GM19397 (cell line): Measurements from ENCODE around the gene FLII.

Experiments
- ATAC-seq: cut with Tn5 transposase; IDR thresholded peaks from one replicate; pipeline ENCODE4 v1.9.1; 2021; ENCODE audit warnings: mild to moderate bottlenecking, moderate library complexity; ENCODE audit not compliant: unreplicated experiment

FLII gene

DNA sequence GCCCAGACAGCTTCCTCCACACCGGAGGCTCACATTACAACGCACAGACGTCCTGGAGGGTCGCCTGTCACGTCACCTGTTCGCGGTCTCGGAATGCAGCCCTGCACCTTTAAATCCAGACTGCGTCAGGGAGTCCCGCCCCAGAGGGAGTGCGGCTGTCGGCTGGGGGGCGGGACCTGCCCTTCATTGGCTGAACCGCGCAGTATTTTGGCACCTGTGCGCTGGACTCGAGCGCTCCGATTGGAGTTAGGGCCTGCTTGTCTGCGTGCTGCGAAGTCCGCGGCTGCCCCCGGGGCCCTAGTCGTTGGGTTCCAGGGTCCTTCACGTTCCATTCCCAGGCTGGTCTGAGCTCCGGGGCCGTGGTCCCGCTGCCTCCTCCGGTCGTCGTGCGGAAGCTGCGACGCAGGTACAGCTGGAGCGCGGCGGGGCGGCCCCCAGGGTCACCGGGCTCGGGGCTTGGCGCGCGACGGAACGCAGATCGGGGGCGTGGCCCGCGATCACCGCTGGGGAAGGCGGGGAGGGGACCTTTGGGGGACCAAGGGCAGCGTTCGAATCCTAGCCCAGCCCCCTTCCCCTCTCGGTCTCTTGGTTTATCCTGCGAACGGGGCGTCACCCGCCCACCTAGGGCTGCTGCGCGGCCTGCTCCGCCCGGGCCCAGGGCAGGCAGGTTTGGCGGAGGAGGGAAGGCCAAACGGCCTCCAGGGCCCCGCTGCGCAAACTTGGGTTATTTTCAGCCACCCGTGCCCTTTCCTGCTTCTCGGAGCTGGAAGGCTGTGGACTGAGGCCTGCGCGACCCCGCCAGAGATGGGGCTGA, 2.0 kb upstream of the FLII start, which contains the start of gene MIEF2:
MIEF2 (plus strand) TSS at position 331 of the 814 bp plus-strand sequence. CDS start 2,059 bp downstream, outside the sequence.
- peak; percentile 75 for ATAC-seq

- ATAC-seq, result no peak
Measured at GRCh38 chr17:18259621-18260331, 1.2 kb upstream of the FLII start.

GRCh38 chr17:18257982-18258355, 569 bp downstream of the FLII start:
- peak; percentile 13 for ATAC-seq

GRCh38 chr17:18257268-18257981, 1.1 kb downstream of the FLII start:
- ATAC-seq, result no peak

DNA sequence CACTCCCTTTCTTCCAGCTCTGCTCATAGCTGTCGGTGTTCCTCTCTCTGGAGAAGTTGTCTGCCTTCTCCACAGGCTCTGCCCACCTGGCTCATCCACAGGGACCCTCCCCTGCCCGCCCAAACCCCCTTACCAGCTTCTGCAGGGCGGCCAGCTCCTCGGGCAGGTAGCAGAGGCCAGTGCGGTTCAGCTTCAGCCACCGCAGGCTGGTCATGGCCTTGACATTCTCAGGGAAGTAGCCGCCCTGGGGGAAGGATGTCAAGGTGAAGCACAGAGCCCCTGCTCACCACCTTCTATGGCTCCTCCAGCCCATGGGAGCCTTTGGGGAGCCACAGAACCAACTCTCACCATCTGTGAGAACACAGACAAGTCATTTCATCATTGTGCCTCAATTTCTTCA, 1.8 kb downstream of the FLII start:
- no peak for ATAC-seq

GRCh38 chr17:18256351-18256750, 2.2 kb downstream of the FLII start:
- ATAC-seq, result no peak

DNA sequence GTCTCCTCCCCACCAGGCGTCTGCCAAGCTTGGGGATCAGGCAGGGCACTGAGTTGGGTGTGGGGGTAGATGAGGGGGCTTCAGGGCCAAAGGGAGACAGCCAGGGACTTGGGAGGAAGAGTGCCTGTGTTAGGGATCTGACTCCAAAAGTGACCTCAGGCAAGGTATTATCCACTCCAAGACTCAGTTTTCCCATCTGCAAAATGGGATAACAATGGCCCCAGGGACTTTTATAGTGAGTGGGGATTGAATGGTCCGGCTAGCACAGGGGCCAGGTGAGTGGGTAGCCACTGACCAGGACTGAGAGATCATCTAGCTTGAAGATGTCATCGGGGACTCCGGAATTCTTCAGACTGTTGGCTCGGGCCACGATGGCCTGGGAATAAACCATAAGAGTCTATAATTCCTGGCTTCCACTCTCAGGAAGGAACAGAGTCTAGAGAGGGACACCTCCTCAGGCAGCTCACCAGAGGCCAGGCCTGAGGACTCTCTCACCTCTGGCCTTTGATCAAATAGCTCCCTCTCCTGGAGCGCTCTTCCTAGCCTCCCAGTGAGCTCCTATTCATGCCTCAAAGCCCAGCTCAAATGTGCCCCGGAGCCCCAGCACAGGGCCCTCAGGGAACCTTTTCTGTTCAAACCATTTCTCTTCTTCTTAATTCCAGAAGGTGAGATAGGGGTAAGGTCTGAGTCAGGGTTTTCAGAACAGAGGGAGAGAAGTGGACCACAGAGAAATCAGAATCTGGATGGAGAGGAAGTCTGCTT, 3.5 kb downstream of the FLII start:
- no peak for ATAC-seq

DNA sequence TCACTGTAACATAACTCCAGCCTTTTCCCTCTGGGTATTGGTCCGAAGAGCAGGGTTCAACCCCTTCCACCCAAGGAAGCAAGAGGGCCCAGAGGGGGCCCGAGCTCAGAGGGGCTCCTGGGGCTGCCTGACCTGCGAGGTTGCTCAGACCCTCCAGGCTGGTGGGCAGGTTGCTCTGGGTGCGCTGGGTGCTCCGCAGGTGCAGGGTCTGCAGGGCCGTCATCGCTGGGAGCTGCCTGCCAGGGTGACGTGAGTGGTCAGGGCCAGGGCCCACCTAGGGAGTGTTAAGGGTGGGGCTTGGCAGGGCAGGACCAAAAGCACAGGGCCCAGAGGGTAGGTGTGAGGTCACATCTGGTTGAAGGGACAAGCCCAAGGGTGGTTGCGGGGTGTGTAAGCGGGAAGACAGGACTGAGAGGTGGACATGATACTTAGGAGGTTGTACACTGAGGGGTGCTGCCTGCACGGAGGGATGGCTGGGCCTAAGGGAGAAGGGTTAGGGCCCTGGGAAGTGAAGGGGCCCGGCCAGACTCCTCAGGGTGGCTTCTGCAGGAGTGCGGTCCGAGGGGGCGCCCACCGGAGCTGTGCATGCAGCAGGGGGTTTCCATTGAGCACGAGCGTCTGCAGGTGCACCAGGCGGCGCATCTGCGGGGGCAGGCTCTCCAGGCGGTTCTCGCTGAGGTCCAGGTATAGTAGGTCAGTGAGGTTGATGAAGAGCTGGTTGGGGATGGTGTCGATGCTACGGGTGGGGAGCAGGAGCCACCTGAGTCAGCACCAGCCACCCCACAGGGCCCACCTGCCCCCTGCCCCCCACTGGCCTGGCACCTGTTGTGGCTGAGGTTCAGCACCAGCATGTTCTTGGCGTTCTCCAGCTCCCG, 4.4 kb downstream of the FLII start:
- ATAC-seq, result no peak

GRCh38 chr17:18253187-18253884, 5.2 kb downstream of the FLII start:
- ATAC-seq, result no peak

GRCh38 chr17:18252160-18252559, 6.4 kb downstream of the FLII start:
- no peak for ATAC-seq

DNA sequence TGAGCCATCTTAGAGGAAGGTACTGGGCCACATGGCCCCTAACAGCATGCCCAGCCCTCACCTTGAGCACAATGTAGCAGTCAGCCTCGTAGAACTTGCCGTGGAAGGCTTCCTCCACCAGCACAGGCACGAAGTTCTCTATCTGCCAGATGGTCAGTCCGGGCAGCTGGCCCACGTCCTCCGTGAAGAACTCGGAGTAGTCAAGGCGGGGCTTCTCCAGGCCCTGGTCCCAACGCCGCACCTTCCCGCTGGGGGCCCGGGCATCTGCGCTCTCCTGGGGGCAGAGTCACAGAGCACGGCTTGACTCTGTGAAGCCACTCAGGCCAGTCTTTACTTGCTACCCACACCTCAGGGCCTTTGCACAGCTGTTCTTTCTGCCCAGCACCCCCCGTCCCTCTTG, 7.3 kb downstream of the FLII start:
- no peak for ATAC-seq

- ATAC-seq, result no peak
Measured at GRCh38 chr17:18250708-18251107, 7.8 kb downstream of the FLII start.

- ATAC-seq, result no peak
Measured at GRCh38 chr17:18250259-18250658, 8.3 kb downstream of the FLII start.

DNA sequence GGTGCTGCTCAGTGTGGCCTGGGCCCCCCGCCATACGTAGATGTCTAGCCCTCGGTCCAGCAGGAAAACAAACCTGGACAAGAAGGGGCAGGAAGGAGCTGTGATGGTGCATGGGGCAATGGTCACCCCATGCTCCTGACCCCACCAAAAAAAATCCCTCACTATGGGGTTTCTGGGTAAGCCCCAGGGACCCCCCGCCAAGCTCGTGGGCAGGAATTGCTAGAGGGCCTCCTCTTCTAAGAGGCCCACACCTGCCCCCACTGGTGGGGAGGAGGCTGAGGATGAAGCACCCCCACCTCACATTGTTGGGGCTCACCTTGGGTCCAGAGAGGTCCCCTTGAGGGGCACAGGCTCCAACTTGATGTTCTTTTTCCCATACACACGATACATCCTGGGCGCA, 9.7 kb downstream of the FLII start:
- no peak for ATAC-seq

- ATAC-seq, result no peak
Measured at GRCh38 chr17:18248300-18248731, 10.2 kb downstream of the FLII start.

DNA sequence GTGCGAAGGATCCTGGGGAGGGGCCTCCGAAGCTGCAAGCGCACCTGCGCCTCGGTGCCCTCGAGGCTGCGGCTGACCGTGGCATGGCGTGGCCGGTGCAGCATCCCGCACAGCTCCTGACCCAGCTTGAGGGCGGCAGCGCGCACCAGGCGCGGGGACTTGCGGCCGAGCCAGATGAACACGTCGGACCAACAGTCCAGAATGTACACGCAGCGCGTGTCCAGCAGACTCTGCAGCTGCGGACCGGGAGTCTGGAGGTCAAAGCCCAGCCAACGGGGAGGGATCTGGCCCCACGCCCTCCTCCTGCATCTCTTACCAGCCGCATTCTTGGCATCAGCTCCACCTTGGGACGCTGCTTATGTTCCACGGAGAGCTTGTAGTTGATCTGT, 10.9 kb downstream of the FLII start:
- no peak for ATAC-seq

GRCh38 chr17:18246880-18247612, 11.5 kb downstream of the FLII start:
- ATAC-seq, result no peak

- ATAC-seq, result no peak
Measured at GRCh38 chr17:18246109-18246725, 12.3 kb downstream of the FLII start.
